Right lobe of liver (tissue), 6 donors: ENCODE measurements around the gene RTN4R. TPM values are rescaled to one million over a fixed set of nuclear protein-coding genes. Genes with fewer than 3 reads are reported as not detected.

Experiments
- ATAC-seq, 4 donors: fragments of 200-7000 bp; cut with Tn5 transposase; one replicate each; pipeline ENCODE4 v1.9.1; 2020; ENCODE audit warnings: mild to moderate bottlenecking in 4 of 4, moderate library complexity in 4 of 4
- DNase-seq, 3 donors: peaks; one replicate each; pipeline ENCODE4 v3.0.0-alpha.2; 2020
- H3K27ac ChIP-seq, 3 donors: fragments of 200-600 bp; one replicate each; pipeline ENCODE4 v1.8.0; 2022
- H3K27me3 ChIP-seq, 2 donors: fragments of 200-600 bp; one replicate each; pipeline ENCODE4 v1.8.0; 2022
- H3K36me3 ChIP-seq, 4 donors: fragments of 200-600 bp; sonication (generic) in 1 of 4; one replicate each; pipeline versions ENCODE4 v1.5.1 to v1.8.0; 2017 to 2022; ENCODE audit warnings: control low read depth in 1 of 4
- H3K4me1 ChIP-seq, 4 donors: fragments of 200-600 bp; sonication (generic) in 1 of 4; one replicate each; pipeline versions ENCODE4 v1.5.1 to v1.8.0; 2017 to 2022; ENCODE audit warnings: control low read depth in 1 of 4
- H3K4me3 ChIP-seq, 3 donors: fragments of 200-600 bp; one replicate each; pipeline ENCODE4 v1.8.0; 2022
- H3K9me3 ChIP-seq, 4 donors: fragments of 200-600 bp; sonication (generic) in 1 of 4; one replicate each; pipeline versions ENCODE4 v1.5.1 to v1.8.0; 2017 to 2022; ENCODE audit warnings: control low read depth in 1 of 4
- CTCF ChIP-seq, 4 donors: fragments of 200-600 bp in 3 of 4; fragments of 450-650 bp in 1 of 4; IDR thresholded peaks; one replicate each; pipeline versions ENCODE4 v1.5.1 to v1.8.0; 2016 to 2022; ENCODE audit warnings: antibody characterized with exemption in 4 of 4, mild to moderate bottlenecking in 2 of 4
- POLR2A ChIP-seq: fragments of 450-650 bp; IDR thresholded peaks from one replicate; pipeline ENCODE4 v1.6.1; 2017; ENCODE audit warnings: antibody characterized with exemption, mild to moderate bottlenecking
- WGBS: methylation state at CpG from one replicate; pipeline ENCODE4 v1.1.6; 2018; ENCODE audit warnings: low coverage, low lambda C conversion rate; ENCODE audit not compliant: insufficient coverage; ENCODE audit errors: missing lambda C conversion rate; 5-methylcytosine and 5-hydroxymethylcytosine counted together
- intact Hi-C, 2 donors: fragments of 100-400 bp; cut with DNase I; formaldehyde crosslinking; loops; one replicate each; pipeline versions ENCODE4 v1.11.2 to v1.14.1; 2022
- total RNA-seq, 6 experiments: library from RNA; depleted of rRNA in 2 of 6; stranded (reverse); fragments of >200 nt in 2 of 6; fragmentation: NEBNext Ultra II Directional in 3 of 6; extraction: Animal tissue kit (Norgen Biotek cat#: 25700) in 3 of 6; gene quantifications; one replicate each; pipeline versions ENCODE4 v1.1.0 to v1.2.4, GENCODE V29; 2016 to 2023
- donor health status: DM: no; HTN: yes; CAD: no.
- donor health status: DM: no; HTN: no; CAD: no.
- donor health status: DM: no; HTN: no; CAD: no.
- donor health status: DM: no; HTN: yes; CAD: no.
- donor health status: DM: no; HTN: yes; CAD: no.

RTN4R gene
- total RNA-seq, 6 experiments from 2014 or later = 3.0 to 12.4 (median 8.5) TPM

GRCh38 chr22:20226760-20227350 is 41.3 kb downstream of the RTN4R start:
- TF ChIP-seq POLR2A = no peak
- Histone ChIP-seq H3K4me3 (no peak overlapping the region), H3K4me1 (peaks cover 0 to 28% (median 12%) of the 10 kb centered on the region in 4 donors), H3K27me3 (no peaks in the 10 kb centered on the region), H3K36me3 (no peaks in the 10 kb centered on the region), H3K27ac (no peak overlapping the region), H3K9me3 (no peaks in the 10 kb centered on the region)
- no peak for ATAC-seq
- intact Hi-C loops = no loop called here
- DNase-seq = no peak
- WGBS = 81% methylated on average over 7 of the region's 17 CpGs

- peaks cover 0 to 33% (median 14%) of the 10 kb centered on the region in 4 donors for H3K4me1 ChIP-seq
- no peaks in the 10 kb centered on the region for H3K9me3 ChIP-seq
- no peak overlapping the region for H3K27ac ChIP-seq
- no peaks in the 10 kb centered on the region for H3K36me3 ChIP-seq
- H3K4me3 ChIP-seq = no peak overlapping the region
- no peaks in the 10 kb centered on the region for H3K27me3 ChIP-seq
- TF ChIP-seq POLR2A (no peak), CTCF (IDR thresholded peaks at IDR 0.05) (no peak)
- ATAC-seq (no peak), DNase-seq (no peak)
- WGBS = no CpG with 5 or more reads among the region's 14 CpGs
- intact Hi-C loops = no loop called here
Measured at GRCh38 chr22:20226077-20226716, 41.9 kb downstream of the RTN4R start.

- Histone ChIP-seq H3K27ac (no peak overlapping the region), H3K4me3 (no peak overlapping the region), H3K27me3 (no peaks in the 10 kb centered on the region), H3K9me3 (no peaks in the 10 kb centered on the region), H3K36me3 (no peaks in the 10 kb centered on the region), H3K4me1 (peaks cover 0 to 37% (median 17%) of the 10 kb centered on the region in 4 donors)
- DNase-seq (no peak), ATAC-seq (no peak)
- TF ChIP-seq POLR2A (no peak), CTCF (IDR thresholded peaks at IDR 0.05) (no peak)
- no CpG with 5 or more reads among the region's 2 CpGs for WGBS
- intact Hi-C loops = no loop called here
Measured at GRCh38 chr22:20225693-20225966, 42.5 kb downstream of the RTN4R start.

GRCh38 chr22:20224917-20225692 is 43.0 kb downstream of the RTN4R start:
- intact Hi-C loops = no loop called here
- no peak for ATAC-seq
- 88% methylated on average over 5 of the region's 18 CpGs for WGBS

More at GRCh38 chr22:20224917-20225692, 43.0 kb downstream of the RTN4R start:
- Histone ChIP-seq H3K27me3 (no peaks in the 10 kb centered on the region), H3K36me3 (no peaks in the 10 kb centered on the region), H3K9me3 (no peaks in the 10 kb centered on the region), H3K27ac (no peak overlapping the region), H3K4me1 (peaks cover 0 to 37% (median 17%) of the 10 kb centered on the region in 4 donors), H3K4me3 (no peak overlapping the region)
- no peak for DNase-seq
- TF ChIP-seq CTCF (IDR thresholded peaks at IDR 0.05) (no peak), POLR2A (no peak)
